Raji (cell line): ENCODE measurements around the gene BCL2L11.

Experiments
- POLR2A ChIP-seq: IDR thresholded peaks from 2 replicates; pipeline ENCODE4 v1.6.1; 2011; ENCODE audit warnings: low read depth, low read length, control low read depth; ENCODE audit not compliant: insufficient read depth

Gene BCL2L11

GRCh38 chr2:111127351-111127750, 6.6 kb downstream of the BCL2L11 start:
- TF ChIP-seq POLR2A = no peak

- no peak for TF ChIP-seq POLR2A
Observed at GRCh38 chr2:111128096-111128495, 7.4 kb downstream of the BCL2L11 start.

GRCh38 chr2:111133603-111134002, 12.9 kb downstream of the BCL2L11 start:
- TF ChIP-seq POLR2A = no peak

DNA sequence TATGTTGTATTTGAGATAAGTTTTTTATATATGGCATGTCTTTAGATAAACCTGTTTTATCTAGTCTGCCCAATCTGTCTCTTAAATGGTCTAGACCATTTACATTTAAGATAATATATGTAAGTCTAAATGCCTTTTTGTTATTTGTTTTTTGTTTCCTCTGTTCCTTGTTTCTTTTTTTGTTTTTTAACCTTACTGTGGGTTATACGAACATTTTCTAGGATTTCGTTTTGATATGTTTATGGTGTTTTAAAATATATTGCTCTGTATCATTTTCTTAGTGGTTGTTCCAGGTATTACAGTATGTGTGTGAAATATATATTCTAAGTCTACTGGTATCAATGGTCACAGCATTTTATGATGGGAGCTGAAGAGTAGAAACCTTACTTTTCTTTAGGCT, 13.3 kb downstream of the BCL2L11 start:
- TF ChIP-seq POLR2A = no peak

DNA sequence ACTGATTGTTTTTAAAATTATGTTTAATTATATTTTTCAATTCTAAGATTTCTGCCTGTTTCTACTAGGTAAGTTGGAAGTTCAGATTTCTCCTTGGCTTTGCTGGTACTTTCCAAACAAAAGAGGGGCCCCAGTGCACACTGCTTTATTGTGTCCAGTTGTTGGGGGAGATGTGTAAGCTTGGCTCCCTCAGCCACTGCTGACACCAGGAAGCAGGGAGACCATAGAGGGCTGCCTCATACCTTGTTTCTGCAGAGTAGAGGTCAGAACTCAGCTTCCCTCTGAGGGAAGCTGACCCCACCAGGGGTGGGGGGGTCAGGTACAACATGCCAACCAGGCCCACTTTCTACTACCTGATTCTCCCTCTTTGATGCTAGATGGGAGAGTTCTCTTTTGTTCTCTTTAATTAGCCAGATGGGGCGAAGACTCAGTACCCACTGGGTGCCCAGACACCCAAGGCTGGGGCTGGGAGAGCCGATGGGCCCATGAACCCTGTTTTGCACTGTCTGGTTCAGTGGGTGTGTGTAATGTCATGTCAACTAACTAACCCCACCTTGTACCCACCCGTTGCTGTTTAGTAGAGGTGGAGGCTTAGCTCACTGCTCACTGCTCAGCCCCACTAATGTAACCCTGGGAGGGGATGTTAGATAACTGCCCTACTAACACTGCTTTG, 14.7 kb downstream of the BCL2L11 start:
- TF ChIP-seq POLR2A = no peak

DNA sequence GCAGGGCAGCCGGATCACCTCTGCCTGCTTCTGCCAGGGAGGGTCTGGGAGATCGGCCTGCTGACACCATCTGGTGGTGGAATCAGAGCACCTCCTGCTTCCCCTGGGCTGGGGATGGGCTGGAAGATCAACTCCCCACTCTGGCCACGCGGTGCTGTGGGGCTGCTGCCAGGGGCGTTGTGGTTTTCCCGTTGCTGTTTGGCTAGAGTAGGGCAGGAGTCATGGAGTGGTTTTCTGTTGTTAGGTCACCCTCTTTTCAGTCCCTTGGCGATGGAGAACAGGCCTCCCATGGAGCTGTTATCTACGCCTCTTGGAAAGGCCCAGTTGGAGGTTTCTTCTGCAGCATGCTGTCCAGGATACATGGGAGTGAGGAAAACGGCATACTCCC, 15.2 kb downstream of the BCL2L11 start:
- TF ChIP-seq POLR2A = no peak

- no peak for TF ChIP-seq POLR2A
Observed at GRCh38 chr2:111138839-111139238, 18.1 kb downstream of the BCL2L11 start.

DNA sequence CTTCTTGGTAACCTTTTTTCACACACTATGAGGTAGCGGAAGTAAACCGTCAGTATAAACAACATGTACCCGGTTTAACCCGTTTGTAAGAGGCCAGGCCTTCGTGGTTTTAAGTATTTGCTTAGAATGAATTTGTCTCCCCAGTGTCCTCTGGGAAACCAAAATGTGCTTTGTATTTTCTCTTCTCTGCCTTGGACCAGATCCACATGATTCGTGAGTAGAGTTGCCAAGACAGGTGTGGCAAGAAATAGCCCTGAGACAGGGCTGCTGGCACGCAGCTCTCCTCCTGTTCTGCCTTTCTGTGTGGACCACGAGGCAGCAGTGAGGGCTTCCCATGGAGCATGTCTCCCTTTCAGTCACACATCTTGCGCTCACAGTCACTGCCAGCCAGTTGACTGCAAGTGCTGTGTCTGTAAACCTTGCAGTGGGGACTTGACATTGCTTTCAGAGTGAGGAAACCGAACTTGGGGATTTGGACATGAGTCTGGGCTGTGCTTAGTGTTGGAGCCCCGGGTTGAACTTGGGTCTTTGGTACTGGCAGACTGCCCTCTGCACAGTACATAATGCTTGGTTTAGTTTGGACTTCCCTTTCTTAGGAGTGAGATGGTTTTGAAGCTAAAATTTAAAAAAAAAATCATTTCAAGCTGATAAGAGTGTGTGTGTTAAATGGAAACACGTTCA, 19.1 kb downstream of the BCL2L11 start:
- TF ChIP-seq POLR2A = no peak

DNA sequence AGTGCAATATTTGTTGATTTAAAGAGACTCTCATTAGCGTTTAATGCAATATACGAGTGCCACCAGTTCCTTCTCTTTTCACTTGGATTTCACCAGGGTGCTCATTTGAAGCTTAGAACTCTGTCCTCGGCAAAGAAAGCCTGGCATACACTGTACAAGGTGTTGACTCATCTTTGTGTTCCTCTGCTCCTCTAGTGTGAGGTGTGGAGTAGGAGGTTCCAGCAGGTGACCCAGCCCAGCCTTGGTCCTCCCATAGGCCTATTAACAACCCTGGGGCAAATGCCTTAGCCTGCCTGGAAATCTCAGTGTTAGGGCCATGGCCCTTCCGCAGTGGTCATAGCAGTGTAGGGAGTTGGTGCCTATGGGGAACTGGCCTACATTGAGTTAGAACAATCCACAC, 20.1 kb downstream of the BCL2L11 start:
- no peak for TF ChIP-seq POLR2A

DNA sequence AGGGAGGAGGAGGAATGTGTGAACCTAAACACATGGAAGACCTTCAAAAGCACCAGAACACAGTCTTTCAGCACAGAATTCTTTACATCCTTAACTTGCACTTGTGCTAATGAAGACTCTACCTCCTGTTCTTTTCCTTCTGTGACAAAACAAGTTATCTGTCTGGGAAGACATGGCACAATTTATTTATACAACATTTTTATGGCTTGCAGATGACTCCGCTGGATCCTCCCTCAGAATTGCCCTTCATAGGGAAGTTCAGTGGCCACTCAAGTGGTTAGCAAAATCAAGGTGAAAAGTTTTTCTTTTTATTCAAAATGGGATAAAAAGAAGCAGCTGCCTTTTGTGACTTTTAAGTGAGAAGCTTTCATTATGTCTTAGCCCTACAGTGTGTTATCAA, 21.4 kb downstream of the BCL2L11 start:
- no peak for TF ChIP-seq POLR2A

DNA sequence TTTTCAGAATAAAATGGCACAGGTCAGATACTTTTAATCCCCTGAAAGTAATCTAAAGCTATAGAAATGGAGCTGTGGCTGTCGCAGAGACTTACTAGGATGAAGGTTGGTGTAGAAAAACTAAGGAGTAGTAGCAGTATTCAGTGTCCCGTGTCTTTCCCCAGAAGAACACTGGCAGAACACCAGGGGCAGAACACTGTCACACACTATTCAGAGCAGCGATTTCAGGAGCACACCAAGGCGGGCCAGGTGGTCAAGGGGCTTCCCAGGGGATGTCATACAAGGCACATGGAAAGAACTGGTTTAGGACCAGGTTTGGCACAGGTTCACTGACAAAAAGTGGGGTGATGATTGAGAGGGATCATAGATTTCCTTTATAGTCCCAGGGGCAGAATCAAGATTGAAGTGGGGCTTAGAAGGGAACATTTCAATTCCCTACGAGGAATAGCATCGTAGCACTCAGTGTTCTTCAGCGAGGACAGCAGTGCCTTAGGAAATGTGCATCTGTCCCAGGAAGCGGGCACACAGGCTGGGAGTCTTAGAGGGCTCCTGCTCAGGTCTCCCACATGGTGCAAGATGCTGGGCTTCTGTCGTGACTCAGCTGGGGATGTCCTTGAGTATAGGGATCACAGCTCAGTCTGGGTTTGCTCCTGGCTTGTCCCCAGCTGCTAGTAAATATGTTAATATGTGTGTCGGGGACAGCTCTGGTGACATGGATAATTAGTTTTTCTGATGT, 22.6 kb downstream of the BCL2L11 start:
- TF ChIP-seq POLR2A = no peak

DNA sequence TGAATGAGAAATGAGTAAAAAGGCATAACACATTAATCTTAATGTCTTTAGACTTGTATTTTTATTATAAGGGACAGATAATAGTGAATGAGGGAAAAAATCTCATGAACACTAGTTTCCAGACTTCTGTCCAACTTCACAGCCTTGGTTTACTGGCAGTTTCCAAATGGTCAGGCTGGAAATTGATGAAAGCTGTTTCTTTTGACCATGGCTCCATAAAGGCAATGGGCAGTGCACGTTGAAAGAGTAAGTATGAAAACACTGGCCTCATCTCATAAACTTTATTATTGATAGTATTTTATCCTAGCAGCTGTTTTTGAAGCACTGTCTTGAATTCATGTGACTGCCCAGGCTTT, 23.1 kb downstream of the BCL2L11 start:
- TF ChIP-seq POLR2A = no peak

- TF ChIP-seq POLR2A = no peak
Observed at GRCh38 chr2:111145103-111145760, 24.5 kb downstream of the BCL2L11 start.

DNA sequence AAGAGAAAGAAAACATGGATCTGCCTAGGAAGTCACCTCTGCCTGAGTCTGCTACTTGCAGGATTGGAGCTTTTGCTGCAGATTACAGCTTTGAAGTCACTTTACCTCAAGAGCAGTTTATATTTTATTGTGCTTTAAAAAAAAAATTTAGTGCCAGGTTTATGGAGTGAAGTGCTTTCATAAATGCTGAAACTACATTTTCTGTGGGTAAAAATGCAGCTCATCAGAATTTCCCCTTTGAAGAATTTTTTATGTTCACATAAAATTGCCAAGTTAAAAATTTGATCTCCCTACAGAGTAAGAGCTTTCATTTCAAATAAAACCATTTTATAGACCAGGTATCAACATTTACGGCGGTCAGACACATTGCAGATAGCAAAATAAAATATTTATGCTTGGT, 25.2 kb downstream of the BCL2L11 start:
- no peak for TF ChIP-seq POLR2A

DNA sequence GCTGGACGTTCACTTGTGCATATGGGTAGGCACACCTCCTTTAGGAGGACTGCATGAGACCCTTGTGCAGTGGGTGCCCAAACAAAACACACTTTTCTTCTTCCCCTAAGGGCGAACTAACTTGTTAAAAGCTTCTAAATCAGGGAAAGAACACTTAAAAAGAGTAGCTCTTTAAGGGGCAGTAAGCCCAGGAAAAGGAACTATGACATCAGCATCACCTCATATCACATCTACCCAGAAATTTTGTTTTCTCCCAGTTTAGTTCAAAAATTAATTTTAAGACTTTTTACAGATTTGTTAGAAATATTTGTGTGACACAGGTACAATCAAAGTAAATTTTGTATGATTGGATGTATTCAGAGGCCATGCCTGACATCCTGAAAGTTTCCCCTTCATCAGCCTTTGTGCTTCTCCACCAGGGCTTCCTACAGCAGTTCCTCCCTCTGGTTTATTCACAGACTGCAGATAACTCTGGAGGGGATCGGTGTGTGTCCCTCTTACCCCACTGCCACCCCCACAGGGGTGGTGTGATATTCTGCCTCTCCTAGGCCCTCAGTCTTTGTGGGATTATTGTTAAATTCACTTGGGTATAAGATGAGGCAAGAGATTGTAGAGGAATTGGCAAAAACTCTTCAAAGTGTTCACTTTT, 27.6 kb downstream of the BCL2L11 start:
- TF ChIP-seq POLR2A = no peak
